H1 (cell line): ENCODE data around the gene WDR81.

ENCODE experiments used
- CBX8 ChIP-seq: fragments of 300-800, 300-1000 bp; sonication (generic); IDR thresholded peaks from 2 replicates; pipeline ENCODE4 v1.7.1; 2016; ENCODE audit warnings: low read depth, low read length, borderline replicate concordance
- EGR1 ChIP-seq: IDR thresholded peaks from 2 replicates; pipeline ENCODE4 v1.6.1; 2011; ENCODE audit warnings: low read depth, low read length, borderline replicate concordance
- JUND ChIP-seq: IDR thresholded peaks from 2 replicates; pipeline ENCODE4 v1.6.1; 2011; ENCODE audit warnings: mild to moderate bottlenecking, improper control_type of control experiment, low read length
- POLR2A ChIP-seq, 2 experiments: IDR thresholded peaks; 1 replicate in 1 of 2; 2 replicates in 1 of 2; pipeline ENCODE4 v1.6.1; 2011; ENCODE audit warnings: low read depth in 2 of 2, low read length in 2 of 2, mild to moderate bottlenecking in 2 of 2; ENCODE audit errors: control extremely low read depth in 1 of 2
- RFX5 ChIP-seq: IDR thresholded peaks from 2 replicates; pipeline ENCODE4 v1.6.1; 2011; ENCODE audit warnings: low read depth, low read length, improper control_type of control experiment, borderline replicate concordance
- TAF1 ChIP-seq: IDR thresholded peaks from 2 replicates; pipeline ENCODE4 v1.6.1; 2011; ENCODE audit warnings: mild to moderate bottlenecking, low read depth, low read length

DNA sequence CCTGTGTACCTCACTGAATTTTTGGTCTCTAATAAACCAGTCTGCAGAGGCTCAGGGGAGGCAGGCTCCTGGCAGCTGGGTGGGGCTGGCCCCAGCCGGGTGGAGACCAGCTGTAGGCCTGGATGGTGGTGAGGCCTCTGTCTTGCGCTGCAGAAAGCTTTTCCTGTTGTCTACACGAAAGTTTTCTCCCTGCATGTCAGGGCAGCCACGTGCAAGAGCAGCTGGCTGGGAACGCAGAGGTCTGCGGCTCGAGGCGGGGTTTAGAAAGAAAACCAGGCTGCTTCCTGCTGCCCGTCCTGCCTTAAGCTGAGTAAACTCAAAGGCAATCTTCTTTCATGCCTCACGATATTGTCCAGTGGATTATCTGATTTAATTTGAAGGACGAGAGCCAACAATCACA is 39.8 kb downstream of the WDR81 start:
- TF ChIP-seq CBX8 (no peak), RFX5 (no peak), TAF1 (no peak), POLR2A (IDR thresholded peaks at IDR 0.05; ENCODE audit: control extremely low read depth in 1 of 2, low read depth in 2 of 2, low read length in 2 of 2) (no peak), JUND (no peak), EGR1 (no peak)
